Body of pancreas (tissue), 4 donors: ENCODE measurements around the gene OR51I1. TPM values are rescaled to one million over a fixed set of nuclear protein-coding genes. Genes with fewer than 3 reads are reported as not detected.

Experiments used
- ATAC-seq: fragments of 150-250 bp; one replicate; pipeline ENCODE4 v1.9.1; 2016
- DNase-seq, 4 donors: peaks; one replicate each; pipeline ENCODE4 v3.0.0-alpha.2; 2019
- H3K27ac ChIP-seq, 4 donors: fragments of 200-600 bp; sonication (generic); 1 replicate in 3 of 4; 2 replicates in 1 of 4; pipeline versions ENCODE4 v1.5.1 to v1.6.1; 2016 to 2019; ENCODE audit warnings: mild to moderate bottlenecking in 1 of 4, mixed read lengths in 1 of 4, moderate library complexity in 1 of 4
- H3K27me3 ChIP-seq, 2 donors: fragments of 200-600 bp; sonication (generic); one replicate each; pipeline ENCODE4 v1.6.0; 2016; ENCODE audit warnings: mild to moderate bottlenecking in 1 of 2
- H3K36me3 ChIP-seq, 2 donors: fragments of 200-600 bp; sonication (generic); replicated peaks in 1 of 2; 2 replicates each; pipeline ENCODE4 v1.5.1; 2016; ENCODE audit warnings: low read depth in 2 of 2; ENCODE audit not compliant: insufficient read depth in 1 of 2
- H3K4me1 ChIP-seq: fragments of 200-600 bp; sonication (generic); one replicate; pipeline ENCODE4 v1.6.0; 2016
- H3K4me3 ChIP-seq, 2 donors: fragments of 200-600 bp; sonication (generic); 1 replicate in 1 of 2; 2 replicates in 1 of 2; pipeline ENCODE4 v1.5.1; 2016 to 2019
- H3K9me3 ChIP-seq, 3 donors: fragments of 200-600 bp; sonication (generic); 1 replicate in 2 of 3; 2 replicates in 1 of 3; pipeline ENCODE4 v1.5.1; 2016
- CTCF ChIP-seq, 7 experiments: fragments of 450-650 bp in 4 of 7; fragments of 200-600 bp in 3 of 7; sonication (generic) in 3 of 7; IDR thresholded peaks; one replicate each; pipeline ENCODE4 v1.5.1; 2016 to 2019; ENCODE audit warnings: antibody characterized with exemption in 7 of 7
- POLR2A ChIP-seq, 3 donors: fragments of 450-650 bp; IDR thresholded peaks; one replicate each; pipeline ENCODE4 v1.6.1; 2016; ENCODE audit warnings: antibody characterized with exemption in 3 of 3, mild to moderate bottlenecking in 2 of 3
- WGBS, 2 donors: methylation state at CpG; one replicate each; pipeline ENCODE4 v1.1.5; 2017; 5-methylcytosine and 5-hydroxymethylcytosine counted together
- intact Hi-C: fragments of 100-400 bp; cut with DNase I; formaldehyde crosslinking; loops from one replicate; pipeline ENCODE4 v1.15.1; 2023
- total RNA-seq, 2 donors: library from RNA; depleted of rRNA; stranded (reverse); fragments of >200 nt; gene quantifications; one replicate each; pipeline ENCODE4 v1.1.0, GENCODE V29; 2016

The OR51I1 gene
- total RNA-seq, 2 donors from 2014 or later: not detected

GRCh38 chr11:5486421-5486820 lies 45.1 kb upstream of the OR51I1 start:
- TF ChIP-seq POLR2A (IDR thresholded peaks at IDR 0.05) (no peak), CTCF (IDR thresholded peaks at IDR 0.05) (no peak)
- 49 to 56% methylated on average over 3 of the region's 3 CpGs for WGBS, 2 donors
- no peak overlapping the region for H3K4me3 ChIP-seq

GRCh38 chr11:5486003-5486402 lies 44.7 kb upstream of the OR51I1 start:
- intact Hi-C loops: loop anchor here (10.0 kb wide), 1 partner anchor 319 kb away; the partner anchor contains the start of gene OR52N2

More at GRCh38 chr11:5486421-5486820, 45.1 kb upstream of the OR51I1 start:
- no peak for DNase-seq
- H3K36me3 ChIP-seq: no peaks in the 10 kb centered on the region
- H3K4me1 ChIP-seq: no peaks in the 10 kb centered on the region
- no peak for ATAC-seq
- H3K27ac ChIP-seq: no peak overlapping the region
- no peaks in the 10 kb centered on the region for H3K9me3 ChIP-seq
- H3K27me3 ChIP-seq: no peaks in the 10 kb centered on the region
- intact Hi-C loops: loop anchor here (10.0 kb wide), 1 partner anchor 318 kb away; the partner anchor contains the start of gene OR52N2

GRCh38 chr11:5476186-5476819 lies 35.0 kb upstream of the OR51I1 start:
- H3K9me3 ChIP-seq: no peaks in the 10 kb centered on the region
- no peaks in the 10 kb centered on the region for H3K36me3 ChIP-seq
- peak; percentile 40 to 74 (median 65) for TF ChIP-seq CTCF (IDR thresholded peaks at IDR 0.05)
- no peak for TF ChIP-seq POLR2A (IDR thresholded peaks at IDR 0.05)
- ATAC-seq: peak; percentile 56
- intact Hi-C loops: no loop called here
- H3K4me1 ChIP-seq: no peaks in the 10 kb centered on the region
- H3K4me3 ChIP-seq: no peak overlapping the region
- 34% methylated on average over 2 of the region's 2 CpGs for WGBS, 2 donors
- H3K27me3 ChIP-seq: no peaks in the 10 kb centered on the region
- H3K27ac ChIP-seq: no peak overlapping the region
- DNase-seq: peak; percentile 43 to 54 (median 47)

More at GRCh38 chr11:5486003-5486402, 44.7 kb upstream of the OR51I1 start:
- WGBS, 2 donors: 82% methylated on average over 3 of the region's 3 CpGs
- Histone ChIP-seq H3K4me1 (no peaks in the 10 kb centered on the region), H3K9me3 (no peaks in the 10 kb centered on the region), H3K27me3 (no peaks in the 10 kb centered on the region), H3K36me3 (no peaks in the 10 kb centered on the region), H3K27ac (no peak overlapping the region), H3K4me3 (no peak overlapping the region)
- no peak for DNase-seq
- no peak for TF ChIP-seq CTCF (IDR thresholded peaks at IDR 0.05)
- no peak for TF ChIP-seq POLR2A (IDR thresholded peaks at IDR 0.05)
- ATAC-seq: no peak

- intact Hi-C loops: no loop called here
- no peak for TF ChIP-seq CTCF (IDR thresholded peaks at IDR 0.05)
- TF ChIP-seq POLR2A (IDR thresholded peaks at IDR 0.05): no peak
- no peak for DNase-seq
- Histone ChIP-seq H3K36me3 (no peaks in the 10 kb centered on the region), H3K27me3 (no peaks in the 10 kb centered on the region), H3K27ac (no peak overlapping the region), H3K4me1 (no peaks in the 10 kb centered on the region), H3K4me3 (no peak overlapping the region), H3K9me3 (no peaks in the 10 kb centered on the region)
- no peak for ATAC-seq
Observed at GRCh38 chr11:5473921-5474320, 32.6 kb upstream of the OR51I1 start.

GRCh38 chr11:5467527-5467926 lies 26.2 kb upstream of the OR51I1 start:
- 16 to 20% methylated on average over 2 of the region's 2 CpGs for WGBS, 2 donors
- intact Hi-C loops: no loop called here
- DNase-seq (no peak), ATAC-seq (no peak)
- no peaks in the 10 kb centered on the region for H3K27me3 ChIP-seq
- H3K9me3 ChIP-seq: no peaks in the 10 kb centered on the region
- no peaks in the 10 kb centered on the region for H3K36me3 ChIP-seq
- TF ChIP-seq POLR2A (IDR thresholded peaks at IDR 0.05) (no peak), CTCF (IDR thresholded peaks at IDR 0.05) (no peak)
- no peak overlapping the region for H3K27ac ChIP-seq
- no peaks in the 10 kb centered on the region for H3K4me1 ChIP-seq
- no peak overlapping the region for H3K4me3 ChIP-seq
